Activated effector memory CD4-positive, alpha-beta T cell treated with anti-CD3 and anti-CD28 coated beads, Interleukin-2, amount 50 U/mL, for 16 hours (primary cell): ENCODE results near the gene TRAF2.

Source experiments
- DNase-seq: peaks from one replicate; pipeline ENCODE4 v3.0.0-alpha.2; 2020

Gene TRAF2

GRCh38 chr9:136951541-136952320 lies 65.4 kb downstream of the TRAF2 start, which contains the start of gene LCN12:
Gene LCN12, plus strand, starts transcription at chr9:136952273. Its CDS starts 55 bp downstream, at chr9:136952328.
- no peak for DNase-seq

- no peak for DNase-seq
Observed at GRCh38 chr9:136952321-136952850, 66.1 kb downstream of the TRAF2 start.

- DNase-seq: no peak
Observed at GRCh38 chr9:136952876-136953770, 66.8 kb downstream of the TRAF2 start.

DNA sequence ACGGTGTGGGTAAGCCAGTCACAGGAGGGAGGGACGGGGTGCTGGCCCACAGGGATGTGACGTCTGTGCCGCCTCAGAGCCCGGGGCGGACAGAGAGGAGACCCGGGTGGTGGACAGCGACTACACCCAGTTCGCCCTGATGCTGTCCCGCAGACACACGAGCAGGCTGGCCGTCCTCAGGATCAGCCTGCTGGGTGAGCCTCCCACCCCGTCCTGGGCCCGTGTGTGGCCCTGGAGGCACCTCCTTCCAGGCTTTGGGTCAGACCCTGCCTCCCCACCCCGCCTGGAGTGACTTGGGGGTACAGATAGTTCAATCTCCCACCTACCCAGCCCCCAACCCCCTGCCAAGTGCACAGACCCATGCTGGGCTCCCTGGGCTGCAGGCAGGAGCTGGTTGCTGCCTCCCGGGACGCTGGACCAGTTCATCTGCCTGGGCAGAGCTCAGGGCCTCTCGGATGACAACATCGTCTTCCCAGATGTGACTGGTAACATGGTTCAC lies 67.5 kb downstream of the TRAF2 start:
- DNase-seq: no peak

DNA sequence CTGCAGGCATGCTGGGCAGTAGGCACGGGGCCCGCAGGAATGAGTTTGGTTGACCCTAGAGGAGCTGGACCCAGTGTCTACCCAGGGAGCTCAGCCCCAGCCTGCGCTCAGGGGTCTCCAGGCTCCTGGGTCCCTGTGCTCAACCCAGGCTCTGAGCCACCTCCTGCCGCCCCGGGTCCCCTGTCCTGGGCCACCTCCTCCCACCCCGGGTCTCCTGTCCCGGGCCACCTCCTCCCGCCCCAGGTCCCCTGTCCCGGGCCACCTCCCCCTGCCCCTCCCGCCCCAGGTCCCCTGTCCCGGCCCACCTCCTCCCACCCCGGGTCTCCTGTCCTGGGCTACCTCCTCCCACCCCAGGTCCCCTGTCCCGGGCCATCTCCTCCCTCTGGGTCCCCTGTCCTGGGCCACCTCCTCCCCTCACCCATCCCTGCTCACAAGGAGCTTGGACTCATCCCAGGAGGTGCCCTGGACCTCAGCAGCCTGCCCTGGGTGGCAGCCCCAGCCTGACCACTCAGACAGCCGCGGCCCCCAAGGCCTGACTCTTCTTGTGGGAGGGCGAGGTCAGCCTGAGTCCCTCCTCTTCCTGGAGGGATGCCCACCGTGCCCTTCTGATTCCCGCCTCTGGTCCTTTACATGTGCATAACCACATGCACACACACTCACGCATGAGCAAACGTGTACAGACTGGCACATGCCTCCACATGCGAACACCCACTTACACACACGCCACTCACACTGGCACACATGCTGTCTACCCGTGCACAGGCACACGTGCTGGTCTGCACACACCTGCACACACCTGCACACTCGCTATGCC lies 68.2 kb downstream of the TRAF2 start:
- DNase-seq: no peak

DNA sequence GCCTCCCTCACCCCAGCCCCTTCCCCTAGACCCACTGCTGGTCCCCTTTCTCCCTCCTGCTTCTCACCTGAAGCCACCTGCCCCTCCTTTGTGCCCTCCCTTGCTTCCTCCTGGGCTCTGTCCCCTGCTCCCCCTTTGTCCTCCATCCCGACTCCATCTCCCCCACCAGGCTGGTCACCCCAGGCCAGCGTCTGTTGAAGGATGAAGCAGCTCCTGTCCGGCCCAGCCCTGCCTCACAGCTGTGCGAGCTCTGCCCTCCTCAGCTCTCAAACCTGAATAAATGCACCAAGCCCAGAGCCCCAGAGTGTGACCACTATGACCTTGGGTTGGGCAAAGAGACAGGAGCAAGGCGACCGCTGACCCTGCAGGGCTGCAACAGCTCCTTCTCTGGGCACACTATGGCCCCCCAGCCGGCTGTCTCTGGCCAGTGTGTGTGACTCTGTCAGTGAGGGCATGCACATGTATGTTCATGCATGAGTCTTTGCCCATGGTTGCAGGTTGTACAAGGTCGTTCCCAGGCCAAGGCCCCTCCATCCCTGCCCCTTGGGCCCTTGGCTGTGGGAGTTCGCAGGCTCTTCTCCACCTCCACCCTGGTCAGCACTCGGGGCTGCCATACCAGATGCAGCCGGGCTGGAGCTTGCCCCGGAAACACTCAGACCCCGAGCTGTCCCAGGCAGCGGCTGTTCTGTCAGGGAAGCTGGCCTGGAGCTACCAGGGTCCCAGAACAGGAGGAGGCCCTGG lies 69.1 kb downstream of the TRAF2 start:
- no peak for DNase-seq

- no peak for DNase-seq
Observed at GRCh38 chr9:136955943-136956335, 69.6 kb downstream of the TRAF2 start.

GRCh38 chr9:136956604-136957003 lies 70.3 kb downstream of the TRAF2 start:
- no peak for DNase-seq

- no peak for DNase-seq
Observed at GRCh38 chr9:136957461-136957860, 71.1 kb downstream of the TRAF2 start.

DNA sequence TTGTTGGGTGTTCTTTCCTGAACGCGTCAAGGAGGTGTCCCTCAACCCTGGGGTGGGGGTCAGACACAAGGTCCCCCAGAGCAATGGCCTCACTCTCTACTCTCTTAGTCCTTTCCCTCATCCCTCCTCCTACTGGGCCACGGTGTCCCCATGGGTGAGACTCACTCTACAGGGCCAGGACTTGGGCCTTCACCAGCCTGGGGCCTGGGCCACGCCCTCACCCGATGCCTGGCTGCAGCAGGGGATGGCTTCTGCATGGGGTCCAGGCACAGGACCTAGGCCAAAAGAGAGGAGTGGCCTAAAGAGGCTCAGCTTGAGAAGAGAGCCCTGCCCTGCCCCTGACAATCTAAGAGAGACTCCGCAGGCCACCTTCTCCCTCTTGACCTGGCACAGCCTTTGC lies 71.6 kb downstream of the TRAF2 start:
- no peak for DNase-seq

DNA sequence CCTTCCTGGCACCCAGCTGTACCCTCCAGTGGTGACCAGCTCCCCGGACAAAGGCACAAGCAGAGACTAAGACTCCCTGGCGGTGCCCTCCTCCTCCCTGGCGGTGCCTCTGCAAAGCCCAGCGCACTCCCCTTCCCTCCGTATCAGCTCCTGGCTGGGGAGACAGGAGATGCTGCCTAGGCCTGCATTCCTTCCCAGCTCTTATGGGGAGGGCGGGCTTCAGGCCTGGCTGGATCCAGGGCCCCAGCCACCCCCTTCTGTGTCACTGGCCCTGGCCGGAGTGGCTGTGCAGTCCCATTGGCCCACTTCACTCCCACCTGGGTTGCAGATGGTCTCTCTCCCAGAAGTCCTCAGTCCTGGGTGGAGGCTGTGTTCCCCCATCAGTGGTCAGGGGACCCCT lies 72.2 kb downstream of the TRAF2 start:
- no peak for DNase-seq

- DNase-seq: no peak
Observed at GRCh38 chr9:136958898-136959850, 72.9 kb downstream of the TRAF2 start.

DNA sequence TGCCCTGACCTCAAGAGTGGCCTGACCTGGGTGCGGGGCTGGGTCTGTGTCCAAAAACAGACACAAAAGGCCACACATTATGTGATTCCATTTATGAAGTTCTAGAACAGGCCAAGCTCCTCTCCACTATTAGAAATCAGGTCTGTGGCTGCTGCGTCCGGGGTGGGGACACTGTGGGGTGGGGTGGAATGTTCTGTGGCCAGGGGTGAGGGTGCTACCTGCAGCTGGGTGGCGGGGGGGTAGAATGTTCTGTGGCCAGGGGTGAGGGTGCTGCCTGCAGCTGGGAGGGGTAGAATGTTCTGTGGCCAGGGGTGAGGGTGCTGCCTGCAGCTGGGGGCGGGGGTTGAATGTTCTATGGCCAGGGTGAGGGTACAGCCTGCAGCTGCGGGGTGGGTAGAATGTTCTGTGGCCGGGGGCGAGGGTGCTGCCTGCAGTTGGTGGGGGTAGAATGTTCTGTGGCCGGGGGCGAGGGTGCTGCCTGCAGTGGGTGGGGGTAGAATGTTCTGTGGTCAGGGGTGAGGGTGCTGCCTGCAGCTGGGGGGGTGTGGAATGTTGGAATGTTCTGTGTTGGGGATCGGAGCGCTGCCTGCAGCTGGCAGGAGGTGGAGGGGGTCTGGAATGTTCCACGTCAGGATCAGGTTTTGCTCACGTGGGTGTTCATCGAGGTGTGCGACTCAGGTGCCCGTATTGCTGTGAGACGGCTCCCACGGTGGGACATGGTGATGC lies 74.1 kb downstream of the TRAF2 start:
- DNase-seq: no peak

- DNase-seq: no peak
Observed at GRCh38 chr9:136960938-136961275, 74.6 kb downstream of the TRAF2 start.

GRCh38 chr9:136961279-136962065 lies 75.2 kb downstream of the TRAF2 start:
- DNase-seq: no peak

GRCh38 chr9:136962163-136962562 lies 75.8 kb downstream of the TRAF2 start:
- DNase-seq: no peak

DNA sequence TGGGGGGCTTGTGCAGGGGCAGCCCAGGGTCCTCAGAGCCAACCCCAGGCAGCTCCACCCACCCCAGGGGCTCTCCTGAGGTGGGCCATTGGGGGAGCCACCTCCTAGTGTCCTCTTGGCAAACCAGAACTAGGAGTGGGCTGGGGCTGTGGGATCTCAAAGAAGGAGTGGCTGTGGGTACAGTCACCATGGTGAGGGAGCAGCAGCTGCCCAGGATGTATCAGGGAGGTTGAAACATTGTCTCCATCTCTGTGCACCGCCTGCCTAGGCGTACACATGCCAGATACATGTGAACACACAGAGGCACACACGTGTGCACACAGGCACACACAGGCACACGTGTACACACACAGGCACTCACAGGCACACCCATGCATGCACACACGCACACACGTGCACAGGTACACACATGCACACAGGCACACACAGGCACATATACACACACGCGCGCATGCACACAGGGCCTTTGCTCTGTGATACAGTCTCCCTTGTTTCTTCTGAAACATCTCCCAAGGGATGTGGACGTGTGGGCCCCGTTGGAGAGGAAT lies 76.5 kb downstream of the TRAF2 start:
- DNase-seq: no peak

- DNase-seq: no peak
Observed at GRCh38 chr9:136963341-136963740, 77.0 kb downstream of the TRAF2 start.

- no peak for DNase-seq
Observed at GRCh38 chr9:136963751-136964150, 77.4 kb downstream of the TRAF2 start.
